Measurements from ENCODE around the gene ASCC3. TPM values are rescaled to one million over a fixed set of nuclear protein-coding genes. Genes with fewer than 3 reads are reported as not detected.

ASCC3 gene
- total and polyA plus RNA-seq, 2 donors (not counting 3 experiments of a cell fraction or from before 2014, with no cell fraction given): 15.7 to 57.2 TPM

- Histone ChIP-seq H3K9me1 (replicated peaks; ENCODE audit: control insufficient read depth, extremely low read depth, insufficient read depth, low read length) (no peaks in the 10 kb centered on the region), H3K4me3 (replicated peaks in 1 of 3; ENCODE audit: insufficient read depth in 1 of 3, low read depth in 1 of 3, low read length in 3 of 3) (no peak overlapping the region), H2AFZ (ENCODE audit: low read depth, low read length) (no peak overlapping the region), H3K36me3 (ENCODE audit: control insufficient read depth in 2 of 2, extremely low read depth in 1 of 2, insufficient read depth in 2 of 2, low read length in 2 of 2) (no peaks in the 10 kb centered on the region), H3K4me1 (ENCODE audit: control insufficient read depth, extremely low read depth, insufficient read depth, low read length) (peaks cover 4% of the 10 kb centered on the region), H3K27me3 (ENCODE audit: control insufficient read depth in 2 of 2, insufficient read depth in 2 of 2, low read length in 2 of 2) (no peaks in the 10 kb centered on the region), H3K27ac (ENCODE audit: insufficient read depth, low read depth, low read length) (no peak overlapping the region), H3K4me2 (ENCODE audit: insufficient read depth, low read length) (no peak overlapping the region), H3K79me2 (ENCODE audit: control insufficient read depth, insufficient read depth, low read length) (no peaks in the 10 kb centered on the region), H3K9me3 (replicated peaks; ENCODE audit: control insufficient read depth, insufficient read depth, low read length) (no peaks in the 10 kb centered on the region), H3K9ac (replicated peaks; ENCODE audit: extremely low read depth, insufficient read depth, low read length) (no peak overlapping the region), H4K20me1 (replicated peaks; ENCODE audit: control insufficient read depth, extremely low read depth, insufficient read depth, low read length) (no peaks in the 10 kb centered on the region)
- dilution Hi-C loops (cut with MboI; ENCODE audit: extremely low pct_ligation_motif_present, low sequenced_read_pairs): no loop called here
- FAIRE-seq (no peak), DNase-seq (ENCODE audit: low read depth, low spot score) (peak; percentile 7)
- CTCF ChIA-PET: interaction anchor here (0.7 to 1.0 kb wide), 3 partner anchors 9 to 505 kb away, joined by 3 to 4 read pairs (median 3); no protein-coding TSS in a partner anchor
- intact Hi-C loops (cut with micrococcal nuclease): no loop called here
- POLR2A ChIA-PET: no interaction called here
- TF ChIP-seq EZH2 (IDR thresholded peaks at IDR 0.05; ENCODE audit: borderline replicate concordance, low read depth, low read length, severe bottlenecking) (no peak), FOS (IDR thresholded peaks at IDR 0.05; ENCODE audit: borderline replicate concordance, insufficient read depth, low read length) (peak; percentile 14), MYC (IDR thresholded peaks at IDR 0.05; ENCODE audit: low read depth, low read length) (no peak), JUN (IDR thresholded peaks at IDR 0.05; ENCODE audit: borderline replicate concordance, insufficient read depth, insufficient read length, low read depth) (no peak)
- BruUV-seq (replicated peaks): no TSS peak
These were observed 260.9 kb downstream of the ASCC3 start for GRCh38 chr6:100620085-100620840.

GRCh38 chr6:100618351-100618671 lies 262.8 kb downstream of the ASCC3 start:
- Histone ChIP-seq H3K4me2 (ENCODE audit: insufficient read depth, low read length) (no peak overlapping the region), H3K4me1 (ENCODE audit: control insufficient read depth, extremely low read depth, insufficient read depth, low read length) (peaks cover 4% of the 10 kb centered on the region), H3K9me3 (replicated peaks; ENCODE audit: control insufficient read depth, insufficient read depth, low read length) (no peaks in the 10 kb centered on the region), H3K36me3 (ENCODE audit: control insufficient read depth in 2 of 2, extremely low read depth in 1 of 2, insufficient read depth in 2 of 2, low read length in 2 of 2) (no peaks in the 10 kb centered on the region), H3K27me3 (ENCODE audit: control insufficient read depth in 2 of 2, insufficient read depth in 2 of 2, low read length in 2 of 2) (no peaks in the 10 kb centered on the region), H3K9ac (replicated peaks; ENCODE audit: extremely low read depth, insufficient read depth, low read length) (no peak overlapping the region), H3K79me2 (ENCODE audit: control insufficient read depth, insufficient read depth, low read length) (no peaks in the 10 kb centered on the region), H4K20me1 (replicated peaks; ENCODE audit: control insufficient read depth, extremely low read depth, insufficient read depth, low read length) (no peaks in the 10 kb centered on the region), H3K4me3 (replicated peaks in 1 of 3; ENCODE audit: insufficient read depth in 1 of 3, low read depth in 1 of 3, low read length in 3 of 3) (no peak overlapping the region), H3K27ac (ENCODE audit: insufficient read depth, low read depth, low read length) (no peak overlapping the region), H3K9me1 (replicated peaks; ENCODE audit: control insufficient read depth, extremely low read depth, insufficient read depth, low read length) (no peaks in the 10 kb centered on the region), H2AFZ (ENCODE audit: low read depth, low read length) (no peak overlapping the region)
- TF ChIP-seq GATA2 (IDR thresholded peaks at IDR 0.05; ENCODE audit: insufficient read depth, insufficient read length, low read depth, low read length): no peak
- ChIA-PET POLR2A (no interaction called here), CTCF (no interaction called here)
- DNase-seq (ENCODE audit: low read depth, low spot score) (no peak), FAIRE-seq (no peak)
- dilution Hi-C loops (cut with MboI; ENCODE audit: extremely low pct_ligation_motif_present, low sequenced_read_pairs): no loop called here
- no TSS peak for BruUV-seq (replicated peaks)
- intact Hi-C loops (cut with micrococcal nuclease): no loop called here
